Measurements from ENCODE around the gene TBL1X.

DNA sequence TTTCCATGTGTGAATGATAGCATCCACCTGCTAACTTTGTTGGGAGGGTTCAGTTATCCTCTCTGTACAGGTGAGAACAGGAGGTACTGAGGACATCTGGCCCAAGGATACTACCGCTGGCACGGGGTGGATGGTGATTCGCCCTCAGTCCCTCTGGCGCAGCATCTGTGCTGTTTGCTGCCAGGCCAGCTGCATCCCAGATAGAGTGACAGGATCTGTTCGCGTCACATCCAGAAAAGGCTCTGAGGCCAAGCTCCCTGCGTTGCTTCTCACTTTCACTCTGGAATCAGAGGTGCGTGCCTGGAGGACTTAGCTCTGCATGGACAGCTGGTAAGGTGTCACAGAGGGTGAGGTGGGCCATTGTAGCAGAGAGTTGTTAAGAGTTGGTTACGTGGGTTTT is 95.4 kb downstream of the TBL1X start:
- TF ChIP-seq, protein P1, sequence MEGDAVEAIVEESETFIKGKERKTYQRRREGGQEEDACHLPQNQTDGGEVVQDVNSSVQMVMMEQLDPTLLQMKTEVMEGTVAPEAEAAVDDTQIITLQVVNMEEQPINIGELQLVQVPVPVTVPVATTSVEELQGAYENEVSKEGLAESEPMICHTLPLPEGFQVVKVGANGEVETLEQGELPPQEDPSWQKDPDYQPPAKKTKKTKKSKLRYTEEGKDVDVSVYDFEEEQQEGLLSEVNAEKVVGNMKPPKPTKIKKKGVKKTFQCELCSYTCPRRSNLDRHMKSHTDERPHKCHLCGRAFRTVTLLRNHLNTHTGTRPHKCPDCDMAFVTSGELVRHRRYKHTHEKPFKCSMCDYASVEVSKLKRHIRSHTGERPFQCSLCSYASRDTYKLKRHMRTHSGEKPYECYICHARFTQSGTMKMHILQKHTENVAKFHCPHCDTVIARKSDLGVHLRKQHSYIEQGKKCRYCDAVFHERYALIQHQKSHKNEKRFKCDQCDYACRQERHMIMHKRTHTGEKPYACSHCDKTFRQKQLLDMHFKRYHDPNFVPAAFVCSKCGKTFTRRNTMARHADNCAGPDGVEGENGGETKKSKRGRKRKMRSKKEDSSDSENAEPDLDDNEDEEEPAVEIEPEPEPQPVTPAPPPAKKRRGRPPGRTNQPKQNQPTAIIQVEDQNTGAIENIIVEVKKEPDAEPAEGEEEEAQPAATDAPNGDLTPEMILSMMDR (IDR thresholded peaks at IDR 0.05), result no peak
- TF ChIP-seq POLR2AphosphoS5 (IDR thresholded peaks at IDR 0.05; ENCODE audit: low read depth, low read length) (no peak), TCF7L2 (IDR thresholded peaks at IDR 0.05; ENCODE audit: low read depth, low read length) (no peak), SIN3A (IDR thresholded peaks at IDR 0.05; ENCODE audit: borderline replicate concordance, insufficient read depth, low read depth, low read length) (no peak)
- TF ChIP-seq, protein P2, sequence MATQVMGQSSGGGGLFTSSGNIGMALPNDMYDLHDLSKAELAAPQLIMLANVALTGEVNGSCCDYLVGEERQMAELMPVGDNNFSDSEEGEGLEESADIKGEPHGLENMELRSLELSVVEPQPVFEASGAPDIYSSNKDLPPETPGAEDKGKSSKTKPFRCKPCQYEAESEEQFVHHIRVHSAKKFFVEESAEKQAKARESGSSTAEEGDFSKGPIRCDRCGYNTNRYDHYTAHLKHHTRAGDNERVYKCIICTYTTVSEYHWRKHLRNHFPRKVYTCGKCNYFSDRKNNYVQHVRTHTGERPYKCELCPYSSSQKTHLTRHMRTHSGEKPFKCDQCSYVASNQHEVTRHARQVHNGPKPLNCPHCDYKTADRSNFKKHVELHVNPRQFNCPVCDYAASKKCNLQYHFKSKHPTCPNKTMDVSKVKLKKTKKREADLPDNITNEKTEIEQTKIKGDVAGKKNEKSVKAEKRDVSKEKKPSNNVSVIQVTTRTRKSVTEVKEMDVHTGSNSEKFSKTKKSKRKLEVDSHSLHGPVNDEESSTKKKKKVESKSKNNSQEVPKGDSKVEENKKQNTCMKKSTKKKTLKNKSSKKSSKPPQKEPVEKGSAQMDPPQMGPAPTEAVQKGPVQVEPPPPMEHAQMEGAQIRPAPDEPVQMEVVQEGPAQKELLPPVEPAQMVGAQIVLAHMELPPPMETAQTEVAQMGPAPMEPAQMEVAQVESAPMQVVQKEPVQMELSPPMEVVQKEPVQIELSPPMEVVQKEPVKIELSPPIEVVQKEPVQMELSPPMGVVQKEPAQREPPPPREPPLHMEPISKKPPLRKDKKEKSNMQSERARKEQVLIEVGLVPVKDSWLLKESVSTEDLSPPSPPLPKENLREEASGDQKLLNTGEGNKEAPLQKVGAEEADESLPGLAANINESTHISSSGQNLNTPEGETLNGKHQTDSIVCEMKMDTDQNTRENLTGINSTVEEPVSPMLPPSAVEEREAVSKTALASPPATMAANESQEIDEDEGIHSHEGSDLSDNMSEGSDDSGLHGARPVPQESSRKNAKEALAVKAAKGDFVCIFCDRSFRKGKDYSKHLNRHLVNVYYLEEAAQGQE (IDR thresholded peaks at IDR 0.05; ENCODE audit: insufficient read depth in 1 of 2, low read depth in 2 of 2, low read length in 1 of 2), result no peak
